Stimulated activated CD8-positive, alpha-beta memory T cell treated with anti-CD3 and anti-CD28 coated beads, Interleukin-4, amount 100 ng/mL, for 4 hours (primary cell): ENCODE results near the gene ANKFN1.

Experiments
- DNase-seq, 2 donors: peaks; one replicate each; pipeline ENCODE4 v3.0.0-alpha.2; 2020; ENCODE audit warnings: low read depth in 2 of 2, low spot score in 1 of 2

The ANKFN1 gene

DNA sequence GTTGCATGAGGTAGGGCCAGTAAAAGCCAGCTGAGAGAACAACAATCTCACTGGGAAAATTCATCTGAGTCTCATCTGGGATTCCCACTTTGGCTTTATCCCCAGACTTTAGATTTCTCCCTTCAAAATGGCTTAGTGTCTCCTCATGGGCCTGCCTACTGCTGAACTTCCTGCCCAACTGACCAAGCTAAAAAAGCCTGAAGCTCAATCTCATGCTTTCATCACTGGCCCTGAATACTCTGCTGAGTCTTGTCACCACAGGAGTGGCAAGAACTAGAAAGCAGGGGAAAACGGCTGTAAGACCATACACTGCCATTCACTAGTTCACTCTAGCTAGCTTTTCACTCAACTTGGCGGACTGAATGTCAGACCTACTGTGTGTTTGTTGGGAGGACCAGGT is 343.9 kb downstream of the ANKFN1 start:
- no peak for DNase-seq

DNA sequence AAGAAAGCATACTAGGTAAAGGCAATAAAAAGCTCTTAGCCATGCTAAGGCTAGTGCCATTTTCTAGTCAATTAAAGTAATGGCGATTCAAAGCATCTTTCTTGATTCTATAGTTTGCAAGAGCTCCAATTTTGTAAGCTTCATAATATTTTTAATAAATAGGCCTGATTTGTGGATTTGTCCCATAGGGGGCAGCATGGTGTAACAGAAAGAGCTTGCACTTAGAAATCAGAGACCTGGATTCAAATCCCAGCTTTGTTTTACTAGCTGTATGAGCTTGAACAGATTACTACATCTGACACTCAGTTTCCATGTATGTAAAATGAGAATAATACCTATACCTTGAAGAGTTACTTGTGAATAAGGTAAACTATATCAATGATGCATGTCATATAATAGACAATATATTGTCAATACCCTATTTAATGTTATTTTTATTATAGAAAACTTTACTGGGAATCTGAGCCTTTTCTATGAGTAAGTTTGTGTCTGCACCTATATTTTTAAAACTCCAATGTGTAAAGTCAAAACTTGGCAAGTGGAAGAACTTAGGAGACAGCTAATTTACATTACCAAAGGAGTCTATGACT is 346.6 kb downstream of the ANKFN1 start:
- DNase-seq = no peak

DNA sequence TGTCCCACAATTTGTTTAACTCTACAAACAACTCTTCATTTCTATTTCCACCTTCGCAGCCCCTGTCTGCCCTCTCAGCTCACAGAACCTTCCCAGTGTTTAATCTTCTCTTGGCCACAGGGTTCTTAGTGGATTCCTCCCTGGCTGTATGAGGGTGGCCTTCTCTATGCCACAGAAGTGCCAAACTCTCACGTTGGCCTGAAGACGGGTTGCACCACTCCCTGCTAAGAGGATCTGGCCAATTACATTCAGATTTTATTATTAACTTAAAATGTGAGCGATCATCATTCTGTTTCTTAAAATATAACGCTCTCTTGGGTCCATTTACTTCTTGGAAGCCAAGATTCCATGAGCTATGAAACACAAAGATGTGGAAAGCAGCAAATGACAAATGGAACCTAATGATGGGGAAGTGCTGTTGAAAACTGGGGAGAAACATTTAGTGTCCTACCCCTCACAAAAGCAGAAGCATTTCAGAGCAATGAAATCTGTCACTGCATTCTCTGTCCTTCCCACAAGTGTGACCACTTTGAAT is 348.9 kb downstream of the ANKFN1 start:
- DNase-seq = no peak

DNA sequence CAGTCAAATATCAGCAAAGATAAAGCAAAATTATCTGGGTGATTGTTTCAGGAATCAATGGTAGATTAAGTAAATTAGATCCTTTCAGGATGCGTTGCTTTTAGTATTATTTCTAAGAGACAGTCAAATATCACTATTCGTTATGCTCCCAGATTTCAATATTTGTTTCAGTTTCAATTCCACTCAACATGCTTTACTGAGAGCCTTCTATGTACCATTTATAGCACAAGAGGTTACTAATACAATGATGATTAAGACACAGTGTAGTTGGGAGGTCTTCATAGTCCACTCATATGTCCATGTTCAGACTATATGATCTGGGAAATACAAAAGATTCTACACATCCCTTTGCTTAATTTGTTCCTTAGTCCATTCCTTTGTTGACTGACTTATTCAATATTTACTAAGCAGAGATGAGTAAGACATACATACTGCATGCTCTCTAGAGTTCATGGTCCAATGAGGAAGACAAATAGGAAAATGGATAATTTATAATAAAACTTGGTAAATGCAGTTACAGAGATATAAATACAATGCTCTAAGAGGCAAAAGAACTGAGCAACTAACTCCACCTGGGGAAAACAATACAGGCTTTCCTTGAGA is 352.0 kb downstream of the ANKFN1 start:
- DNase-seq = no peak

DNA sequence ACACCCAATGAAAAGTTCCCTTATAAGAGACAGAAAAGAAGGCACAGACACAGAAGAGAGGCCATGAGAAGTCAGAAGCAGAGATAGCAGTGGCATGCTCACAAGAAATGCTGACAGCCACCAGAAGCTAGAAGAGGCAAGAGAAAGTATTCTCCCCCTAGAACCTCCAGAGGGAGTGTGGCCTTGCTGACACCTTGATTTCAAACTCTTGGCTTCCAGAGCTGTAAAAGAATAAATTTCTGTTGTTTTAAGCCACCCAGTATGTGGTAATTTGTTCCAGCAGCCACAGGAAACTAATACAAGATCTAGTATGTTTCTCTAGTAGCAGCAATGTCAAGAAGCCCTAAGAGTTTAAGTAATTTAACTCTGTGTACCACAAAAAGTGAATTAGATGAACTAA is 353.1 kb downstream of the ANKFN1 start:
- no peak for DNase-seq

DNA sequence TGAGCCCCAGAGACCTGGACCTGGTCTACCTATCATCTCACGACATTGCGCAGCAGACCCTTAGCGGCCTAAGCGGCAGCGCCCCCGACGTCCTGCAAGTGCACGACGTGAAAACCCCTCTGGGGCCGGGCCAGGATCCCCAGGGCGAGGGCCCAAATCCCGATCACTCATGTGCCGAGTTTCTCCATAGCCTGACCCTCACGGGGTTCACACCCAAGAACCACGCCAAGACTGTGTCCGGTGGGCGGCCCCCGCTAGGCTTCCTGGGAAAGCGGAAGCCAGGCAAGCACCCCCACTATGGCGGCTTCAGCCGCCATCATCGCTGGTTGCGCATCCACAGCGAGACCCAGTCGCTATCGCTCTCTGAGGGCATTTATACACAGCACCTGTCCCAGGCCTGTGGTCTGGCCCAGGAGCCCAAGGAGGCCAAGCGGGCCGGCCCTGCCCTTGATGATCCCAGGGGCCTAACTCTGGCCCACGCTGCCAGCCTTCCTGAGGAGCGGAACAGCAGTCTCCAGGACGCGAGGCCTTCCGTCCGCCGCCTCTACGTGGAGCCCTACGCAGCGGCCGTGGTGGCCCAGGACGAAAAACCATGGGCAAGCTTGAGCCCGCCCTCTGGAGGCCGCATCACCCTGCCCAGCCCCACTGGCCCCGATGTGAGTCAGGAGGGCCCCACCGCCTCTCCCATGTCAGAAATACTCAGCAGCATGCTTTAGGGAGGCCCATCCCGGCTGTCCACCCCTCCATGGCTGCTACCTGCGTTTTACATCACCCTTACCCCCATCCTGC is 357.5 kb downstream of the ANKFN1 start:
- no peak for DNase-seq

DNA sequence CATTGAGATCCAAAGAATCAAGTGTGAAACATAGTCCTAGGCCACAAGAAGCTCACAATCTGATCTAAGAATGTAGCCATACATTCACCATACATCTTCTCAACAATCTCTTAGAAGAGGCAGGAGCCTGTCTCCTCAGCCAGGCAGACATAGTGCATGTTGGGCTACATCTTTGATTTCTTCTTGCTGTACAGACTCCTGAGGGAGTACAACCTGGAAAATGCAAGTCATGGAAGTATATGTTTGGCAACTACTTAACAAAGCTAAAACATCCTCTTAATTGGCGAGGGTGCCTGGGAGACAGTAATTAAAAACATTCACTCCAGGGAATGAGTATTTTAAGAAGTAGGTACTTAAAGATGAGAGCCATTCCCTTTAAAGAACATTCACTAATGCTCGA is 361.0 kb downstream of the ANKFN1 start:
- DNase-seq = no peak

DNA sequence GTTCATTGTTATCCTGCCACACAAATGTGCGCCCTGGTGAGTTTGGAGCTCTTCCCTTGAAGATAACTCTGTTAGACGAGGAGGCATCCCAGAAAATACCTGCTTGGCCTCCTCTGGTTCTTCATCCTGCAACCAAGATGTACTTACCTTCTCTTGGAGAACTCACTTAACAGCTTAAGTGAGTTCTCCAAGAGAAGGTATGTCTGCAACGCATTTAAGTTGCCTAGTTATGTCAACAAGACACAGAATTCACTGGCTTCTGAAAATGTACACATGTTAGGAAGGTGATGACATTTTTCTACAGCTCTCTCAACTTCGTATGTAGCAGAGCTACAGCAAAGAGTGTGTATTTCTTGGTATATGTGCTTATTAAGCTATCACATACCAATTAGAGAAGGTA is 361.6 kb downstream of the ANKFN1 start:
- DNase-seq = no peak

DNA sequence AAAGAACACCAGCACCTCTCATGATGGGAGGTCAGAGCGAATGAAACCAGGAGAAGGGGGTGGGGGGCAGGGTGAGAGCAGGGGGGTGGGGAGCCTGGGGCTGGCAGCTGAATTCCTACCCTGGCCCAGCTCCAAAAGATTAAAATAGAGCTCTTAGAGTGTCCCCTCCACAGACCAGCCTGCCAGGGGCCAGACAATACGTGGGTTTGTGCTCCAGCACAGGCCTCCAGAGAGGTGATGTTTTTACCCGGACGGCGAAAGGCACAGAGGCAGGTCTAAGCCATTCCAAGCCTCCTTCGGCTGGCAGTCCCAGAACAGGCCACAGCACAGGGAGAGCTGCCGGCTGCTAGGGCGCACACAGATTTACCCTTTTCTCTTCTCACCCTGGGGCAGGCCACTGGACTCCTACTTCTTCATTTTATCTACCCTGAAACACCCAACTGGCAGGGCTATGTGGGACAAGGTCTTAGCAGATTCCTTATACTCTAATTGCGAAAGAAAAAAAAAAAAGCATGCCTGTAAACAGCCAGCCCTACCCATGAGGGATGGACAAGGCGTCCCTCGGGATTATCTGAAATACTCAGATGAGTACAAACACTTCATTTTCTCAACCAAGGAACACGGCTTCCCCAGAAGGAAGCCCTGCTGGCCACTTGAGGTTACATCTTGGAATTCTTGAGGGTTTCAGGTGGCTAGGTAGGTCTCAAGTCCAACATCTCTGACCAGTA is 368.3 kb downstream of the ANKFN1 start:
- no peak for DNase-seq

DNA sequence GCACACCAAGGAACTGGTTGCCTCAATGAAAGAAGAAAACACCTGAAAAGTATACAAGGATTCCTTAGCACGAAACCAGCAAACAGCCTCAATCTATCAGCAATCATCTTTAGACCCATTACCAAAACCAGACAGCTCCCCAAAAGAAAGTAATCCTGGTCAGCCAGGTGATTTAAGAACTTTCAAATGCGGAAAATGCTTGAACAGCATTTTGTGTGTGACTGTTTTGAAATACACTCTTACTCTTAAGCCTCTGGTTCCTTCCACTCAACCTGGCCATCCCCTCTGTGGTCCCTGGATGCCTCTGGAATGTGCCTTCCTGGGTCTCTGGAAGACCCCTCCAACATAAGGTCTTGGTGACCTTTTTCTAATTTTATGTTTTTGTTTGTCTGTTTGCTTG is 369.8 kb downstream of the ANKFN1 start:
- DNase-seq = no peak

DNA sequence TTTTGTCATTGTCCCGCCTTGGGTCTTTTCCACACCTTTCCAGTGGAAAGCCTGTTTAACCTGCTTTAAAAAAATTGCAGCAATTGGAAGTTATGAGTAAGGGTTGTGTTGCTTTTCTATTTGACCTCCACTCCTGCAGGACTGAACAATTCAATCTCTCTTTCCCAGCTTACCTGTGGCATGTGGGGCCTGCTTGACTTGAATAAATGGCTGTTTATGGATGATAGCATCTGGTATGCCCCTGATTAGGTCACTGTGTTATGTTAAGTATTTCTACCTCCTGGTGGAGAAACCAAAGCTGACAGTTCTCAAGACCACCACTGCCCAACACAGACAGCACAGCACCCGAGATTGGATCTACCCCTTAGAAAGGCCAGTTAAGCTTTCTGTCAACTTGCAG is 375.4 kb downstream of the ANKFN1 start:
- DNase-seq = no peak

DNA sequence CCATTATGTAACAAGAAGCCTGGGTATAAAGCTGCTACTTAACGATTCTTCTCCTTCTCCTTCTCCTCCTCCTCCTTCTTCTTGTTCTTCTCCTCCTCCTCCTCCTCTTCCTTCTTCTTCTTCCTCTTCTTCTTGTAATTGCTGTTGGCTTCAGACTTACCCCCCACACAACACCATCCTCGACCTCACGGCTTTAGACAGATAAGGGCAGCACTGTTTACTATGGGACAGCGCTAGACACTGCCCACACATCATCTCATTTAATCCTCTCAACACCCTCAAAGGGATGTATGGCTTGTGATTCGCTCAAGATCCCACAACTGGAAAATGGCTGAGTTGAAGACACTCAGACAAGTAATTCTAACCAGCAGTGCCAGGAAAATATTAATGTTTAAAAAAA is 379.7 kb downstream of the ANKFN1 start:
- no peak for DNase-seq

DNA sequence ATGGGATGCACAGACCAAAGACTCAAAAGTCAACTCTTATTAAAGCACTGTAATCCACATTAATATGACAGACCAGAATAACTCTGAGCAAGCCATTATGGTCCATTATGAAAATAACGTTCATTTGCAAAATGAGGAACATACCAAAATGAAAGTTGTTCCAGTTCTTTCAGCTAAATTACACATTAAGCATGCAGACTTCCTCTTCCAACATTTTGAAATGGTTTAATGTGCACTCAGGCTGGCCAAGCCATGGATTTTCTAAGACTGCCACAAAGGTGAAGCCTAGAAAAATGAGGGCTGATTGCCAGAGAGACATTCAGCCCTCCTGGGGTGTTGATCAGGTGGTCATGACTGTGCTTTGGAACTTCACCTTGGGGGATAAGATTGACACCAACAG is 383.5 kb downstream of the ANKFN1 start:
- no peak for DNase-seq

DNA sequence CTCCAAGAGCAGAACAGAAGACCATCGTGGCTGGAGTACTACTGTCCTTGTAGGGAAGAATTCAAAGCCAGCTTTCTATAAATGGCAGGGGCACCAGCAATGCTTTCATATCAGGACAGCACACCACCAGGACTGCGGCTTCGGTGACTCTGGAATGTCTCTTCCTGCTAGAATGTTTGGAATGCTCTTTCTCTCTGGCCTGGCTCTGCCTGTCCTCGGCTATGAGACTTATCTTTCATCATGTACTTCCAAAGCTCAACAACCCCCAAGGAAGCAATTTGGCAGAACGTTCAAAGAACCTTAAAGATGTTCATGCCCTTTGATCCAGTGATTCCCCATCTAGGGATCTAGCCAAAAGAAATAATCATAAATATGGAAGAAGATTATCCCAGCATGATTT is 387.6 kb downstream of the ANKFN1 start:
- no peak for DNase-seq

DNA sequence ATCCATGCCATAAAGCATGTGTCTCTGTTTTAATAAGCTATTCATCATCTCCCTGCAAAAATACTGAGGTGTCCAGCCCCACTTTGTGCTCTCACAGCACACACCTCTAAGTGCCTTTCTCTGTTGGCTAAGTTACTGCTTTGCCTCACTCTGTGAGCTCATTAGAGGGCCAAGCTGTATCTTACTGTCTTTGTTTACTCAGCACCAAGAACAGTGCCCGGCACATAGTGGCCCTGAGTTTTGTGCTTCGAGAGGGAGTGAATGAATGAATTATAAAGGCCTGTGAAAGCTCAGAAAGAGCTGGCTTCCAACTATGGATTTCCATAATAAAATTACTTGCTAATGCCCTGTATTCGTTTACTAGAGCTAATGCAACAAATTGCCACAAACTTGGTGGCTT is 390.0 kb downstream of the ANKFN1 start:
- DNase-seq = no peak

DNA sequence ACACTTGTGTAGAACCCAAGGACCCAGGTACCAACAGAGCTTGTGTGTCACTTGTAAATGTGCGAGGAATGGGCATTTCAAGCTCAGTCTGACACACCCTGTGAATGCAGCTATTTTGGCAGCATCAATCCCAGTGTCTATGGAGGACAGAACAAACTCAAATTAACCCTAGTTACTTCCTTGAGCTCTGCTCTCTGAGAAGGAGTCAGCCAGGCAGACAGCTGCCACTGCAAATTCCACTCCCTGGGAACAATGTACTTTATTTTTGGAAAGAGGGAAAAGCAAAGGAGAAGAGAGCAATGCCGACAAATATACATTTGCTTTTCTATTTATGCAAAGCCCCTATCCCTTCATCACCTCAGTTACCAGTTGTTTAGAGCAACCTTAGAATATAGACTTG is 391.8 kb downstream of the ANKFN1 start:
- no peak for DNase-seq

DNA sequence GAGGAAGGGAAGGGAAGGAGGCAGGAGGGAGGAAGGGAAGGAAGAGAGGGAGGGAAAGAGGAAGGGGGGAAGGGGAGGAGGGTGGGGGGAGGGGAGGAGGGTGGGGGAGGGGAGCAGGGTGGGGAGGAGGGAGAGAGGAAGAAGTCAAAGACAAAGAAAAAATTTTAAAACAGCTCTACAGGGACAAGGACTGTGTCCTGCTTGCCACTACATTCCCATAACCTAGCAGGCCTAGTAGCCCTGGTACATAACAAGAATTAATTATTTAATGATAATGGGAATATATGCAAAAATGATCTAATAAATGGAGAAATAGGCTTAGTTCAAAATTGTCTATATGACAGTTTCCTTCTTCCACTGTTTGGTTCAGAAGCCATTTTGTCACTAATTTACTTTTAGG is 392.7 kb downstream of the ANKFN1 start:
- DNase-seq = no peak

DNA sequence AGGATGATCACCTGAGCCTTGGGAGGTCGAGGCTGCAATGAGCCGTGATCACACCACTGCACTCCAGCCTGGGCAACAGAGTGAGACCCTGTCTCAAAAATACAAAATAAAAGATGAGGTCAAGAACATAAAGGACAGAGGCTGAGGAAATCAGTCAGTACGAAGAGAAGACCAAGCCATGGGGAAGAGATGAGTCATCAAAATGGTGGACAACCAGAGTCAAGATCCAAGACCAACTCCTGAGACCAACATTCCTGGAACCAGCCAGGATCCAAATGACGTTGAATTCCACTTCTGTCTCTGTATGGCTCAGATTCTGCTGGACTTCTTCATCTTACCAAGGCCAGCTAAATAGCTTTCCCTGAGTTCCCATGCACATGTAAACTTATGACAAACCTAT is 395.4 kb downstream of the ANKFN1 start:
- no peak for DNase-seq

DNA sequence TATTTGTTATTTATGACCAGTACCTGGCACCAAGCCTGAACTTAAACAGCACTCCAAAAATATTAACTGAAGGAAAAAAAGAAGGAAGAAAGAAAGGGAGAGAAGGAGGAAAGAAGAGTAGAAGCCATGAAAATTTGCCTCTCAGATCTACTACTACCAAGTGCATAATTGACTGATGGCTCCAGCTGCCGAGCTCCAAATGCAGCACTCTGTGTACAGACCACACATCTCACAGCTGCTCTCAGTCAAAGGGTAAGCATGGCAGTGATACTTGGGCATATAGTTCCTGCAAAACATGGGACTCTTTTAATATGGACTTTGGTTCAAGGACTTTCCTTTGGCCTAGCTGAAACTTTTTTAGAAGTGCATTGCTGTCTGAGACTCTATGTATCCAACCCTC is 396.2 kb downstream of the ANKFN1 start:
- no peak for DNase-seq

DNA sequence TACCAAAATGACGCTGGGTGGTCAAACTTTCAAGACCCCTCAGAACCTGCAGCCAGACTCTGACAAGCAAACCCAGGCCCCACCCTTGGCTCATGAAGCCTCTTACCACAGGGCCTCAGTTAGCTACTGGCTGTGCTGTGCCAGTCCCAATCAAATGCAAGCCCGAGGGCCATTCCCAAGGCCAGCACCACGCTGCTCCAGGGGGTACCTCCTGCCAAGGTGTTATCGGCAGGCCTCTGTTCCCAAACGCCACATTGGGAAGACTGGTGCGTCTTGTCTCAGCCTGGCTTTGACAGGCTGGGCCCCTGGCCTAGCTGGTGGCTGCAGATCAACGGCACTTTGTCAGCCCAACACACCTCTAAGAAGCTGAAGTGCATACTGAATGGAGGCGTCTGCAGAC is 404.4 kb downstream of the ANKFN1 start:
- no peak for DNase-seq

DNA sequence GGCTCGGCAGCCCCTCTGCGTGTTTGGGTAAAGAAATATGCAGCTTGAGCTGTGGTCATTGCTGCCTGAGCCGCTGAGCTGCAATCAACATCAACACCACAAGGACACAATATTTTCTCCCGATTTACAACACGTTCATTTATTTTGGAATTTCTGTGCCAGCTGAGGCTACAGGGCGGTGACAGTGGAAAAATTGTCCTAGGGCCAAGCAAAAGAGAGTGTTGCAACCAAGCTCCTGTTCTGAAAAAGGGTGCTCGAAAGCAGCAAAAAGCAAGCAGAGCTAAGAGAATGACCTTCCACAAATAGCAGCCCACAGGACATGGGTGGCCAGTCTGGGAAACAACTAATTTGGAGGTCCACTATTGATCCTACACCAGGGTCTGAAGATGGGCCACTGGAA is 404.8 kb downstream of the ANKFN1 start:
- no peak for DNase-seq
